GM21619 (cell line): ENCODE measurements around the gene SURF1.
"Not testable (repeated sequence)": the region's sequence is repeated elsewhere in the genome, so short reads cannot be mapped to it uniquely, and the experiment has no call there.

ENCODE experiments used
- ATAC-seq: cut with Tn5 transposase; IDR thresholded peaks from one replicate; pipeline ENCODE4 v1.9.1; 2021; ENCODE audit not compliant: unreplicated experiment

The SURF1 gene

GRCh38 chr9:133346021-133346785 lies 10.1 kb downstream of the SURF1 start:
- ATAC-seq: no peak

DNA sequence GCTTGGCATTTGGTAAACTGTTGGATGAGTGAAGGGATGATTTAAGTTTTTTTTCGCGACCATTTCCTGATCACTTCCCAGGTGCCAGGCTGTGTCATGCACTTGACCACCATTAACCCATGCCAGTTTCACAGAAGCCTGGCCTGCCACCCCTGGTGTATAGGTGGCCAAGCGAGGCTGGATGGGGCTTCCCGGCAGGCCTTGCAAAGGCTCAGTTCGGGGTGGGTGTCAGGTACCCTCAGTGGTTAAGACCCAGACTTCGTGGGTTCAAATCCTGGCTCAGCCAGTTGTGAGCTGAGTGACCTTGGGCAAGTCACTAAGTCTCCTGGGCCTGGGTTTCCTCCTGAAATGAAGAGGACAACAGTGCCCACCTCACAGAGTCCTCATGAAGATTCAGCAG lies 10.7 kb downstream of the SURF1 start:
- ATAC-seq: no peak

DNA sequence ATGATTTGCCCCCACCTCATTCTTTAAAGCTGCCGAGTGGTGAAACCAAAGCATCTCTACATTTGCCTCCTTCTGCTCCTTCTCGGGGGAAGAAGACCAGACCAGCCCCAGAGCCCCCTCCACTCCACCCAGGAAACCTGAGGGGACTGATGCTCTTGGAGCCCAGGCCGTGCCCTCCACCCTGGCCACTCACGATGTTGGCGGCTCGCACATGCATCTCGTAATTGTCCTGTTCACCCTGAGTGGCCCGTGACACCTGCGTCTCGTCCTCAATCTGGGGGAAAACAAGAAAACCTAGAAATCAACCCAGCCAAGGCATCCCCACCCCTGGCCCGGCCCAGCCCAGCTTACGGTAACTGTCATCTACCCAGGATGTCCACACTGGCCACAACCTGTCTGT lies 11.3 kb downstream of the SURF1 start:
- ATAC-seq: no peak

DNA sequence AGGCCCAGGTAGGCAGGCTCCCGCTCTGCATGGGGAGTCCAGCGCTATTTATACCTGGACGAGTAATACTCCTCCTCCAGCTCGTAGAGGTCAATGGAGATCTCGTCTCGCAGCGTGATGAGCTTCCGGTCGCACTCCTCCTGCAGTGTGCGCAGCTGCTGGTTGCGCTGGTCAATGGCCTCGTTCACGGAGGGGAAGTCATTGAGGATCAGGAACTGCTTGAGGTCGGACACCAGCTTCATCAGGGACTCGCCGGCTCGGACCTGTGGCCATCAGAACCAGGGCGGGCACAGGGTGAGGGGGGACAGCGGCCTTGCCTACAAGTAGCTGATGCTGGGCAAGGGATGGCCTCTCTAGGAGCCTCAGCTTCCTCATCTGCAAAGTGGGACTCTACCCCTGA lies 12.2 kb downstream of the SURF1 start:
- no peak for ATAC-seq

DNA sequence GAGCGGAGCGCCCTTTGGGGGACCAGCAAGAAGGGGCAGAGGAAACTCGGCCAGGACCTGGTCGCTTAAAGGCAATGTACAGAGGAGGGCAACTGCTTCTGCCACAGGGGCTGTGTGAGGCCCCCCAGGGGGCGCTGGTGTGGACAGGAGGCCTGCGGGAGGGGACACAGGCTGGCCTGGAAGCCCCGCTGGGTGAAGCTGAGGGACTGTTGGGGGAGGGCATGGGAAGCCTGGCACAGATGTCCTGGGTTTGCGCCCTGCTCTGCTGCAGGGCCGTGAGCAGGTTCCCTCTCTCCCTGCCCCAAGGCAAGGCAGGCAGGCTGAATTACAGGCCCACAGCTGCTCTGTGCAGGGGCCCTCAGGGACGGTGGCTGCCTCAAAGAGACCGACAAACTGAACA lies 13.7 kb downstream of the SURF1 start:
- no peak for ATAC-seq

DNA sequence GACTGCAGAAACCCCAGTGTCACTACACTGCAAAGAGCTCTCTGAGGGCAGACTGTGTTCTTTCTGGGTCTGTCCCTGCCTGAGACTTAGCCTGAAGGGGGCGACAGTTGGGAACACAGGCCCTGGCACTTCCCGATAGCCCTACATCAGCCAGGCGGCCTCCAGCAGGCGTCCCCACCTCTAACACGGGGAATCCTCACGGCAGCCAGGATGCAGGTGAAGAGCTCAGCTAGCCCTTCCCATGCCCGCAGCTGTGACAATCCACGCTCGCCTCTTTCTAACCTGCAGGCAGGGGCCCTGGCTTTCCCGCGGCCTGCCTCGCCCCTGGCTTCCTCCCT lies 14.2 kb downstream of the SURF1 start:
- no peak for ATAC-seq

- no peak for ATAC-seq
Measured at GRCh38 chr9:133341369-133342068, 14.8 kb downstream of the SURF1 start.

DNA sequence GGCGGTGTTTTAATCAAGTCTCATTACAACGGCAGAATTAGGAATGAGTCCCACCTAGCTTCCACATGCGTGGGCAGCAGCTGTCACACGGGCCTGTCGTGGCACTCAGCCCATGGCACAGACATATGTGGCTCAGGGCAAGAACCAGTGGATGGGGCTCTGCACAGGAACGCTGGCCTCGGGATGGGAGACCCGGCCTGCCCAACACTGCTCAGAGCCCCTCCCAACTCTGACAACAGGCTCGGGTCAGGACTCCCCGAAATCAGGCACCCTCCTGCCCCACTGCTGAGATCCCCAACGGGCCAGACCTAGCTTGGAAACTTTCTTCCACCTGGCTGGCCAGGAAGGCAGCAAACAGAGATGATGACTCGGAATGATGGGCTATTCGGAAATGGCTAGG lies 15.4 kb downstream of the SURF1 start:
- no peak for ATAC-seq

DNA sequence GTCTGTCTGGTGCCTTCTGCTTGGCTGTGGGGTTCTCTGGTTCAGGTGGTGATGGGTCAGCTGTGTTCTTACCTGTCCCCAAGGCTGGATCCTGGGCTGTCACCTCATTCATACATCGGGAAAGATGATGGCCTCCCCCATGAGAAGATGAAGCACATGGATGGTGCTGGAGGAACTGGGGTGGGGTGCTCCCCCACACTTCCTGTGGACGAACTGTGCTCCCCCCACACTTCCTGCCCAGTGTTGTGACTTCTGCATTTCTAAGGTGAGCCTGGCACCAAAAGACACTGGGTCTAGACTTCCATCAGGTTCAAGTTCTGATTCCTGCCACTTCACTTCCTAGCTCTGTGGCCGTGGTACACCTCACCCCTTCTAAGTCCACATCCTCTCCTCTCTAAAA lies 16.0 kb downstream of the SURF1 start:
- ATAC-seq: no peak

- no peak for ATAC-seq
Measured at GRCh38 chr9:133339641-133340040, 16.6 kb downstream of the SURF1 start.

GRCh38 chr9:133335924-133336811 lies 20.1 kb downstream of the SURF1 start, which contains the start of gene SURF6:
Gene SURF6 (minus strand): TSS chr9:133336188. CDS start chr9:133336132, 56 bp downstream.
- ATAC-seq: peak; percentile 77

- not testable (repeated sequence) for ATAC-seq
Measured at GRCh38 chr9:133334888-133335287, 21.4 kb downstream of the SURF1 start.

DNA sequence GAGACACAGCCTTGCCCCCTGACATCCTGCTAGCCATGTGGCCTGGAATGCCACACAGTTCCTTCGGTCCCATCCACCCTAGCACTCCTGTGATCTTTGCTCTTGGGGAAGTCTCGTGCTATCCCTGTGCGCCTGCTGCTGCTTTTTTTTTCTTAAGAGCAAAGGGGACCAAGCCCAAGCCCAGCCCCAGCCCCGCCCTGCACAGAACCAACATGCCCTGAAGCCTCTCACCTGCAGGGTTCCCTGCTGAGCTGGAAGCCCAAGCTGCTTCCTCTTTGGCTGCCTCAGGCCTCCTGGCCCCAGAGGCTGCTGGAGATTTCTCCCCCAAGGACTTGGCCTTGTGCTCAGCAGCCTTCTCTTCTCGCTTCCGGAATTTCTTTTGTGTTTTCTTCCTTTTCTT lies 22.1 kb downstream of the SURF1 start:
- ATAC-seq: no peak

- ATAC-seq: no peak
Measured at GRCh38 chr9:133333566-133333965, 22.7 kb downstream of the SURF1 start.

DNA sequence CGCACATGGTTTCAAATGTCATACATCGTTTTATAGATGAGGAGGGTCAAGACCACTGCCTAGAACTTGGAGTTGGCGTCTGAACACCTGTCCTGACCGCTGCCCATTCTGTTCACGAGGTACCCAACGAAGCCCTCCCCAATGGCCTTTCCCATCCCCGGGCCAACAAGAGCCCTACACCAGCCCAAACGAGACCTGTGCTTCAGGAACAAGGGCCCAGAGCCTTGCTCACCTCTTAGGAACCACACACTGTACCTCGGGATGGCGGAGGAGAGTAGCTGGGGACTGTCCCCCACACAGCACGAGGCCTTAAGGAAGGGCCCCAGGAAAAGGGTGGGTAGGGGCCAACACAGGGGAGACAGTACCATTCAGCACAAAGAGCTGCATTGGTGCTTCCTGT lies 23.3 kb downstream of the SURF1 start:
- ATAC-seq: no peak

GRCh38 chr9:133332381-133332730 lies 23.9 kb downstream of the SURF1 start:
- no peak for ATAC-seq

DNA sequence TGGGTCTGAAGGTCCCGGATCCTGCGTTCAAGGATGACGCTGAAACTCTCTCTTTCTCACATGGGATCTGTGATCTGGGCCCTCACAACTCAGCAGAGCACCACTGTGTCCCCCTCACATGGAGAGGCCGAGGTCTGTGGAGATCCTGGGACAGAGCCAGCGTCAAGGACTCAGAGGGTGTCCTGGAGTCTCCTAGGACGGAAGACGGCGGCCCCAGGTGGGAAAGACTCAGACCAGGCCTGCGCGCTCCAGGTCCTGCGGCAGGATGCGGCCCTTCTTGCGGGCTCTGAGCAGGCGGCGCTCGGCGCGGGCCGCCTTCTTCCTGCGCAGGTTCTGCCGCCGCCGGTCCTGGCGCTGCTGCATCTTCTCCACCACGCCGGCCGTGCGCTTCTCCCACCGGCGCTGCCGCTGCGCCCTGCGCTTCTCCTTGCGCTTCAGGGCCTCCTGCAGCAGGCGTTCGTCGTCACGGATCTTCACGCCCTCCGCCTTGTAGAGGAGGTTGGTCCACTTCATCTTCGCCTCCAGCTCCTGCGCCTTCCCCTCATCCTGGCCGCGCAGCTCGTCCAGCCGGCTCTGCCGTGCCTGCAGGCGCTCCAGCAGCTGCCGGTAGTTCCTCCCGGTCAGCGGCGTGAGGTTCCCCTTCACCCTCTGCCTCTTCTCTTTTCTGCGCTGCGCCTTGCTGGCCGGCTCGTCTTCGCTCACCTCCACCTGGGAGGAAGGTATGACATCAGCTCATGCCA lies 24.5 kb downstream of the SURF1 start:
- no peak for ATAC-seq

DNA sequence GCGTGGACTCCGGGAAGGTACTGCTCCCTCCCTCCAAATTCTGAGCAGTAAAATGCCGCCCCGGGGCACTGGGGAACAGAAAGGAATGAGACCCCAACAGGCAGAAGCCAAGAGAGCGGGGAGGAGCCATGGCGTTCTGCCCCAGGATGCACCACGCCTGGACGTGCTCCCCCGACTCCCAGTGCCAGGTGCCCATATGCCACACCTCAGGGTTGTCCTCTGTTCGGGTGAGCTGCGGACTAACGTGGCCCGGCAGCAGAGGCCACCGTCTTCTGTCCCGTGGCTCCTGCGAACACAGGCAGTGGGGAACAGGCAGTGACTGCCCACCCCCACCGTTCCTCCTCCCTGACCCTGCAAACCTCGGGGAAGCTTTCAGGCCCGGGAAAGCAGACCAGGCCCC lies 25.1 kb downstream of the SURF1 start:
- no peak for ATAC-seq

DNA sequence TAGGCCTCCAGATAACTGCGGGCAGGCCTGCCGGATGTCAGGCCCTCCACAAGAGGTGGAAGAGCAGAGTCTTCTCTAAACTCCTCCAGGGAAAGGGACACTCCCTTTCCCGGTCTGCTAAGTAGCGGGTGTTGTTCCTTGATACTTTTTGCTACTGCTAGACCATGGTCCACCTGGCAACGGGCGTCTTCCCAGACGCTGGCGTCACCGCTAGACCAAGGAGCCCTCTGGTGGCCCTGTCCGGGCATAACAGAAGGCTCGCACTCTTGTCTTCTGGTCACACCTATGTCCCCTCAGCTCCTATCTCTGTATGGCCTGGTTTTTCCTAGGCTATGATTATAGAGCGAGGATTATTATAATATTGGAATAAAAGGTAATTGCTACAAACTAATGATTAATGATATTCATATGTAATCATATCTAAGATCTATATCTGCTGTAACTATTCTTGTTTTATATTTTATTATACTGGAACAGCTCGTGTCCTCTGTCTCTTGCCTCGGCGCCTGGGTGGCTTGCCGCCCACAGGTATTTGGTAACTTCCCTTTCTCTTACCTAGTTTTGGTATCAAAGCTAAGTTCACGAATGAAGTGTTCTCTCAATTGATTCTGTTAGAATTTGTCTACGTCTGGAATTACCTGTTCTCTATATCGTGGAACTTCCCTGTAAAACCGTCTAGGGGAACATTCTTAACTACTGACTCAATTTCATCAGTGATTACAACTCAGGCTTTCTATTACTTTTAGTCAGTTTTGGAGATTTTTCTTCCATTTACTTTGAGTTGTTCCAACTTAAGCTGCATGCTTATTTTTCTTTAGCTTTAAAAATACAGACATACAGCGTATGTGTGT lies 26.8 kb downstream of the SURF1 start:
- not testable (repeated sequence) for ATAC-seq

DNA sequence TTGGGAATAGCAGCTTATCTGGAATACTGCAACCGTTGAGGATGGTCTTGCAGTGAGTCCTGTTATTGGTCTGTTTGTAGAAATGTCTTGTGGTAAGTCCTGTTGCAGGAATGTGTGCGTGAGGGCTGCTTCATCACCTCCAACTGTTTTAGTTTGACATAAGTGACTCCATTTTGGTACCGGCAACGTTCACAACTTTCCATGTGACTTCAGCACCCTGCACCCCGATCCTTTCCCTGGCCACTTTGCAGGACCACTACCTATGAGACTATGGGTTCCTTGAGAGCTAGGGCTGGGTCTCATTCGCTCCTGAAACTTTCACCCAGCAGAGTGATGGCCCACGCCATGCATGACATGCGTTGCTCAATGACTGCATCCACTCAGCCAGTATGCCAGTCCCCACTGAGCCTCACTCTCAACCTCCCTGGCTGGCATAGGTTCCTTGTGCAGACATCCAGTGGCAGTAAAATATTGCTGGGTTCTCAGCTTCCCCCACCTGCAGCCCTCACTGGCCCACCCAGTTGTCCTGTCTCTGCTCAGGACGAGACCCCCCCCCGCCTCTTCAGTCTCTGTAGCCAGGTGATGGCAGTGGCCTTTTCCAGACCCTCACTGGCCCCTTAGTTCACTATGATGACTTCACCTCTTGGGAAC lies 28.3 kb downstream of the SURF1 start:
- ATAC-seq: no peak
